Epithelial cell of esophagus (primary cell): ENCODE measurements around the gene FSTL5.

Source experiments
- DNase-seq: peaks from one replicate; pipeline ENCODE4 v3.0.0; 2010; ENCODE audit warnings: low read depth
- H3K4me3 ChIP-seq: 2 replicates; pipeline ENCODE4 v1.5.1; 2011; ENCODE audit warnings: mild to moderate bottlenecking, low read length, control low read depth
- TF ChIP-seq, protein P1 (sequence below): IDR thresholded peaks from 2 replicates; pipeline ENCODE4 v1.5.1; 2011; ENCODE audit warnings: low read depth, mild to moderate bottlenecking, low read length, control low read depth, inconsistent platforms; ENCODE audit not compliant: insufficient read depth; ENCODE audit errors: missing control alignments

Gene FSTL5

DNA sequence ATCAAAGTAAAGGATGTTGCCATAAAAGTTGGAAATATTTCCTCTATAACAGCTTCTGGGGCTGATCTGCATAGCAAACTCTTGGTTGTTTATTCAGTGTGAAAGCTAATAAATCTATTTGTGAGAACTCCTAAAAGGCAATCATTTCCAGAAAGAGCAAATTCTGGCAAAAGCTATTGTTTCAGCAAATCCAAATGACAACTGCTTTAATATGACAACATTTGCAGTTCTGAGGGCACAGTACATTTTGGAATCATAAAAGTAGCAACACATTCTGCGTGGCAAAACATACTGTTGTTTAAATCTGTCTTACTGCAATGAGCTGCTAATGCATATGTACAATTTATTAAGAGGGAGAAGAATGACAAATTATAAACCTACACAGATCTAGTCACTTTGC, 818.1 kb downstream of the FSTL5 start:
- H3K4me3 ChIP-seq: no peak overlapping the region
- DNase-seq: no peak
- TF ChIP-seq, protein P1, sequence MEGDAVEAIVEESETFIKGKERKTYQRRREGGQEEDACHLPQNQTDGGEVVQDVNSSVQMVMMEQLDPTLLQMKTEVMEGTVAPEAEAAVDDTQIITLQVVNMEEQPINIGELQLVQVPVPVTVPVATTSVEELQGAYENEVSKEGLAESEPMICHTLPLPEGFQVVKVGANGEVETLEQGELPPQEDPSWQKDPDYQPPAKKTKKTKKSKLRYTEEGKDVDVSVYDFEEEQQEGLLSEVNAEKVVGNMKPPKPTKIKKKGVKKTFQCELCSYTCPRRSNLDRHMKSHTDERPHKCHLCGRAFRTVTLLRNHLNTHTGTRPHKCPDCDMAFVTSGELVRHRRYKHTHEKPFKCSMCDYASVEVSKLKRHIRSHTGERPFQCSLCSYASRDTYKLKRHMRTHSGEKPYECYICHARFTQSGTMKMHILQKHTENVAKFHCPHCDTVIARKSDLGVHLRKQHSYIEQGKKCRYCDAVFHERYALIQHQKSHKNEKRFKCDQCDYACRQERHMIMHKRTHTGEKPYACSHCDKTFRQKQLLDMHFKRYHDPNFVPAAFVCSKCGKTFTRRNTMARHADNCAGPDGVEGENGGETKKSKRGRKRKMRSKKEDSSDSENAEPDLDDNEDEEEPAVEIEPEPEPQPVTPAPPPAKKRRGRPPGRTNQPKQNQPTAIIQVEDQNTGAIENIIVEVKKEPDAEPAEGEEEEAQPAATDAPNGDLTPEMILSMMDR: no peak

DNA sequence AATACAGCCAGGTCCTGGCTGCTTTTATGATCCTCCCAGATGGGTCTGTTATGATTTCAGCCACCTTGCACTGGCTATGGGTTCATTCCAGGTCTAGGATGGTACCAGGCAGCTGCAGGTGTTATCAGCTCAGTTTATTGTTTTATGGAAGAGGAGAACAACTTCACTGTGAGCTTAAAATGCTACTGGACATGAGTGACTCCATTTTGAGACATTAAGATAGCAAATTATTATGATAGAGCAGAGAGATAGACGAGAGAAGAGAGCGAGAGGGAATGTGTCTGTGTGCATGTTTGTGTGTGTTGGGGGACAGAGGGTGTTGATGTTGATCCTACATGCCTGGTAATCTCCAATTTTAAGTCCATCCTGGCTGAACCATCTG, 820.2 kb downstream of the FSTL5 start:
- TF ChIP-seq, protein P1: no peak
- DNase-seq: no peak
- no peak overlapping the region for H3K4me3 ChIP-seq

GRCh38 chr4:161342881-161343568, 820.8 kb downstream of the FSTL5 start:
- no peak overlapping the region for H3K4me3 ChIP-seq
- TF ChIP-seq, protein P1: no peak
- DNase-seq: no peak

DNA sequence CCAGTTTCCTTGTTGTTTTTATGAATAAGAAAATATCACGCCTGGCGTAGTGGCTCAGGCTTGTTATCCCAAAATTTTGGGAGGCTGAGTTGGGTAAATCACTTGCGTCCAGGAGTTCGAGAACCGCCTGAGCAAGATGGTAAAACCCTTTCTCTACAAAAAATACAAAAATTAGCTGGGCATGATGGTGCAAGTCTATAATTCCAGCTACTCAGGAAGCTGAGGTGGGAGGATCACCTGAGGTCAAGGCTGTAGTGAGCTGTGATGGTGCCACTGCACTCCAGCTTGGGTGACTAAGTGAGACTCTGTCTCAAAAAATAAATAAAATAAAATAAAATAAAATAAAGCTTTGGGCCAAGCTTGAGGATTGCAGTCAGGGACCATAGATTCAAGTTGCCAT, 827.2 kb downstream of the FSTL5 start:
- TF ChIP-seq, protein P1: no peak
- no peak overlapping the region for H3K4me3 ChIP-seq
- DNase-seq: peak; percentile 62

DNA sequence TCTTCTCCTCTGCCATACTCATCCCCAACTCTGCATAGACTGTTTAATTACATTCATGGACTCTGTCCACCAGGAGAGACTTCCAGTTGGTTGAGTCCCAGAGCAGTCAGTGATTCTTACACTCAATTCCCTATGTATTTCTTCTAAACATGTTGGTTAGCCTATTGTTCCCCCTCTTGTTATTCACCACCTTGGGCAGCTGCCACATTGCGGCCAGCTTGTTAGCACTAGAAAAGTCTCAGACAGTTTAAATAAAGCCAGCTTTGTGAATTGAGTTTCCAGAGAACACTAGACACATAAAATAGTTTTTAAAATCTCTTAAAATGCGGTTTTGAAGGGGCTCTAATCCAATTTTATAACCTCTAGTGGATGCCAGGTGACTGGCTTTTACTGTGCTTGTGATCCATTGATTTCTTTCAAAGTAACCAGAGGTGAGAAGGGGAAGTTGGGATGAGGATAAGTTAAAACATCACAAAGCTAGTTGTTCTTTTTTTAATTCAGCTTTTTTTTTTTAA, 827.7 kb downstream of the FSTL5 start:
- DNase-seq: peak; percentile 78
- H3K4me3 ChIP-seq: no peak overlapping the region
- TF ChIP-seq, protein P1: peak; percentile 20
